Measurements from ENCODE around the gene LYAR.

GRCh38 chr4:4260185-4260751 is 29.7 kb downstream of the LYAR start:
- TF ChIP-seq EZH2 (IDR thresholded peaks at IDR 0.05; ENCODE audit: low read length, unreplicated experiment) (no peak), CTCF (conservative IDR thresholded peaks at IDR 0.05; ENCODE audit: low read depth, low read length) (peak; percentile 71)
